ENCODE results near the gene TMEM256.
A peak's percentile ranks its signal among the peaks of the same experiment; 100 is the strongest.

The TMEM256 gene

DNA sequence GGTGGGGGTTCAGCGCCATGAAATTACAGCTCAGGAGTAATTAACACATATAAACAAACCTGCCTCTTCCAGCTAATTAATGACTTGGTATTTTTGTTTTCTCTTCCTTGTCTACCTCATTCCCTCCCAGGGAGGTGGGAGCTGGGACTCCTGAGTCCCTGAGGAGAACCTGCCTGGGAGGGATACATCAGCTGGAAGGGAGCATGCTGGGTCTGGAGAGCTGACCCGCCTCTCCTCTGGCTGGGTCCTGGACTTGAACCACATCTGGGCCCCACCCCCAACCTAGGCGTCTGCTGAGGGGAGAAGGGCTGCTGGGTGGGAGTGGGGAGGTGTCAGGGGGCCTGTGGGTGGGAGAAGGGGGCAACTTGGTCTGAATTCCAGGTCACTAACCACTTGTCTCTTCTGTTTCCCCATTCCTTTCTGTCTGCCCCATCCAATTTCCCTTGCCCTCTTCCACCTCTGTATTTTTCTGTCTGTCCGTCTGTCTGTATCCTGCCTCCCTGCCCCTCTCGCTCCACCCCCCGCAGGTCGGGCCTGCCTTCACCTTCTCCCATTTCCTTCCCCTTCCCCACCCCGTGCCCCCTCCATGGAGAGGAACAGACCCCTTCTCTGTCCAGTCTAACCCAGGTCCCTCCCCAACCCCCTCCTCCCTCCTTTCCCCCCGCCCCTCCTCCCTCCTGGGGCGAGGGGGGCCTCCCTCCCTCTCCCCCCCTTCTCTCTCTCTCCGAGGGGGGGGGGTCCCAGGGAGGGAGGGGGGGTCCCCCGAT, 3.8 kb upstream of the TMEM256 start, which contains the start of gene NLGN2:
TSS of gene NLGN2 (plus strand) at position 361 of the 767 bp plus-strand sequence. CDS start 411 bp downstream, outside the sequence.
- DNase-seq (ENCODE audit: low read depth) = no peak

DNA sequence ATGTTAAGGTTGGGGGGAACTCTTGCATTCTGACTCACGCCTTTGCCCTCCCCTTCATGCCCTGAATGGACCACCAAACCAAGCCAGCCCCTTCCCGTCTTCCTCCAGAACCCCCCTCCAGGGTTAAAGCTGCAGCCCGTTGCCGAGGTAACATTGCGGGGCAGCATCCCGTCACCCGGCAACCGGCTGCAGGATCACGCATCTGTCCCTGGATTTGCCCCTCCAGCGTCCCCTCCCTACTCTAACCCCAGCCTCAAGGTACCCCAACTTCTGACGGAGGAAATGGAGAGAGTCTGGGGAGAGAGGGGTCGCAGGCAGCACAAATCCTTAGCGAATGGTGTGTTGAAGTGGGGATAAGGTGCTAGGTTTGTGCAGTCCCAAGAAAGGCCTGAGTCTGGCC, 3.2 kb upstream of the TMEM256 start:
- DNase-seq (ENCODE audit: low read depth) = no peak

DNA sequence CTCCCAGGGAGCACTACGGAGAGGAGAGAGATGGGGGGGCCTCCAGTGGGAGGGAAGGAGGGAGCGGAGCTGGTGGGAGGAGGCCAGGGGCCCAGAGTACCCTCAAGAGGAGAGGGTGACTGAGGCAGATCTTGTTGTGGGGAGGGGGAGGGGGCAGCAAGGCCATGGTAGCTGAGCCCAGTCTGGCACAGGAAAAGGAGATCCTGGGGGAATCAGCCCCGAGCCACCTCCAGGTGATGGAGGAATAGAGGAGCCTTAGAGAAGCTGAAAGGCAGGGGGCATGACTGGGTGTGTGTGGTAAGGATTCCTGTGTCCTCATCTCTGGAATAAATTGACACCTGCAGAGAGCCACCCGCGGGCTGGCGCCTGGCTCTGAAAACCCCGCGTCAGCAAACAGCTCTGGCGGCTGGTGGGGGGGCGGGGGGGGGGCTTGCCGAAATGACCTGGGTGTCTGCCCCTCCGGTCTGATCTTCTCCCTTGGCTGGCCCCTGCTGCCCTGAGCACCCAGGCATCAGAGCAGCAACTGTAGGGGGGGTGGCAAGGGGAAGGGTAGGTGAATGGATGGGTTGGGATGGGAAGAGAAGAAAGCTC, 2.4 kb upstream of the TMEM256 start:
- no peak for DNase-seq (ENCODE audit: low read depth)

DNA sequence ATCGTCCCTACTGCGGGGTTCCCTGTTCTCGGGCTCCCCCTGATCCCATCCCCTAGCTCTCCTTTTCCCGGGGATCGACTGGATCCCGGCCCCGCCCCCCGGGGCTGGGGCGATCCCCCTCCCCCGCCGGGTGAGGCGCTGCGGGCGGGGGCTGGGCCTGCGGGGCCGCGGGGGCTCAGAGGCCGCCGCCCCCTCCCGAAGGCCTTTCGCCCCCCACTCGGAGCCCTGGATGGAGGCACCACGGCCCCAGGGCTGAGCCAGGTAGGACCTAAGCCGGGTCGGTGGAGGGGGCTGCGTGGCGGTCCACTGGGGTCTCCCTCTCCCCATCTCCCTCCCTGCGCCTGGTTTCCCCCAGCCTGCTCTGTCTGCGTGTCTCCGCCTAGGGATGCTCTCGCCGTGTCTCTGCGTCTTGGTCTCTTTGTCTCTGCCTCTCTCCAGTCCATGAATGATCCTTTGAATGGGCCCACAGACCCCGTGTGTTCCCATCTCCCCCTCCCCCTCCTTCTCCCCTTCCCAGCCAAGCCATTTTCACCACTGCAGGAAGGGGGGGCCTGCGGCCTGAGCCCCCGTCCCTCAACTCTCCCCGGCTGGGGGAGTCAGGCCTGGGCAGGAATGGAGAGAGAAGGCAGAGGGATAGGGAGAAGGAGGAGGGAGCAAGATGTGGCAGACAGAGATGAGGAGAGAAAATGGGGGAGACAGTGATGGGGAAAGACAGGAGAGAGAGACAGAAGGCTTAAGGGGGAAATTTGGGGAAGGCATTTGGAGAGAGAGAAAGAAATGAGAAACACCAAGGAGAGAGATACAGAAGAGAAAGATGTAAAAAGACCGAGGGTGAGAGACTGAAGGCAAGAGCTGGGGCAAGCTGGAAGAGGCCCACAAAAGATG, 1.7 kb upstream of the TMEM256 start:
- DNase-seq (ENCODE audit: low read depth) = peak; percentile 37

DNA sequence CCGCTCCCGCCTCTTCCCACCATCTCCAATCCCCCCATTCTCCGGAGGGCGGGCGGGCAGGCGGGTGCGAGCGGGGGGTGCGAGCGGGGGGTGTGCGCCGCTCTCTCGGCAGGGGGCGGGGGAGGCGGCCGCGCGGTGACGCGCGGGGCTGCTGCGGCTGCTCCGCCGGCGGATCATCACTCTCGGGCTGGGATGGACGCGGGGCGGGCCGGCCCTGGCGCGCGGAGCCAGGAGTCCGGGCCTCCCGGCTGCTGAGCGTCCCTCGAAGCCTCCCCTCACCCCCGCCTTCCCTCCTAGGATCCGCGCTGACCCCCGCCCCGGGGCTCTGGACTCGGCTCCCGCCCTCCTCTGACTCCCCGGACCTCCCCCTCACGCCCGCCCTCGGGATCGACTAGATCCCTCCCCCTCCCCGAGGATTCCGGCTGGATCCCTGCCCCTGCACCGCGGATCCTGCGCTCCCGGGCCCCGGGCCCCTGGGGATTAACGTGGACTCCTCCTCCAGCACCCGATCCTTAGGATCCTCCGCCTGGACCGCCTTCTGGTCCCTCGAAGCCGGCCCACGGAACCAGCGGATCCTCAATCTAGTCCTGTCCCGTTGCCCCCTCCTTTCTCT, 946 bp upstream of the TMEM256 start:
- peak; percentile 64 for DNase-seq (ENCODE audit: low read depth)

DNA sequence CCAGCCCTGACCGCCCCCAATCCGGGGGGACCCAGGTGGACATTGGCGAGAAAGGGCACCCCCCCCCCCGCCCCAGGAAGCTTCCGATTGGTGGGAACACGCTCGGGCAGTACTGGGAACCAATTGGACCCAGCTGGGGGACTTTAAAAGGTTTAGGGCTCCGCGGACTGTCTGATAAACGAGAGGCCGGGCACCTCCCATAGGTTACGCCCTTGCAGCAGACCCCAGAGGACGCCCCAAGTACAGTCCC, 245 bp downstream of the TMEM256 start:
- DNase-seq (ENCODE audit: low read depth) = peak; percentile 87

DNA sequence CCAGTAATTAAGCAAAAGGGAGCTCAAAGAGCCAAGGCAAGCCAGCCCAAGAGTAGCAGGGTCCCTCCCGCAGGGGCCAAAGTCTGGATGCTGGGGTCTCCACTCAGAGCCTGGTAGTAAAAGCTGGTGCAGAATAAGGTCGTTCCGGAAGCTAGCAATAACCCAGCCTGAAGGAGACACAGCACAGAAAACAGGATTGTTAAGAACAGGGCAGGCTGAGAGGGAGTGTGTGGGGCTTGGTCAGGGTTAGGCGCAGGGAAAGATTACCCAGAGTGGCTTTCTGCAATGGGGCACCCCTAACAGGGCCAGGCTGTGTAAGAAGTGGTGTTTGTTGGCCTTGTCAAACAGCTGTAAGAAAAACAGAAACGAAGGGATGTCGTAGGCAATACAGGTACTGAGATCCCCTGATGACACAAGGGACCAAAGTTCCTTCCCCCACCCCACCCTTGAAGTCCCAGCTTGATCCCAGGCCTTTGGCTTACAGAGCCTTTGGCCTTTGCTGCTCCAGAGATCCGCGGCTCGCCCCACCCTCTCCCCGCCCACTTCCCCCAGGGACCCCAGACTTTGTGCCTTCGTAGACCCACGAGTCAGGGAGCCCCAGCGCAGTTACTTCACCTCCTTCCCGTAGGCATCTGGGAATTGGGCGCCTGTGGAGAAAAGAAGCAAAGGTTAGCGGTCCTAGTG, 712 bp downstream of the TMEM256 start:
- no peak for DNase-seq (ENCODE audit: low read depth)

DNA sequence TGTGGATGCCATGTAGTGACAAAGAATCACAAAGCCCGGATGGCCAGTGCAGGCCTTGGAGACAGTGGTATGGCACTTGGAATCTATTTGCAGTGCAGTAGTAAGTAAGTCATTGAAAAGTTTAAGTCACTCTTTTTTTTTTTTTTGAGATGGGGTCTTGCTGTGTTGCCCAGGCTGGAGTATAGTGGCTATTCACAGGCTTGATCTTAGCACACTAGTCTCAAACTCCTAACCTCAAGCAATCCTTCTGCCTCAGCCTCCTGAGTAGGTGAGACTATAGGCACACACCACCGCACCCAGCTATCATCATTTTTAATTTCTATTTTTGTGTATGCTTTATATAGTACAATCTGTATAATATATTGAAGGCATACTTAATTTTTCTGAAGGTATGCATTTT, 5.3 kb downstream of the TMEM256 start:
- no peak for DNase-seq (ENCODE audit: low read depth)

DNA sequence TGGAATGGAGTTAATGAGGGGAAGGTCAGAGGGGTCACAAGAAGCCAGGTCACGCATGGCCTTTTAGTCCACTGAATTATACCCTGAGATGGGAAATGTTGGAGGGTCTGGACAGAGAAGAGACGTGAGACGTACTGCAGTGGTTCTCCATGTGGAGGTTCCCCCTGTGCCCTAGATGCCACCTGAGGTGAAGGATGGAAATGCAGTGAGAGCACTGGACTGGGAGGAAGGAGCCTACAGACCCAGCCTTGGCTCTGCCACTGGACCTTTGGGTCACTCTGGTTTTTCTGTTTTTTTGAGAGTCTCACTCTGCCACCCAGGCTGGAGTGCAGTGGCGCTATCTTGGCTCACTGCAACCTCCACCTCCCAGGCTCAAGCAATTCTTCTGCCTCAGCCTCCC, 7.8 kb downstream of the TMEM256 start:
- DNase-seq (ENCODE audit: low read depth) = no peak

DNA sequence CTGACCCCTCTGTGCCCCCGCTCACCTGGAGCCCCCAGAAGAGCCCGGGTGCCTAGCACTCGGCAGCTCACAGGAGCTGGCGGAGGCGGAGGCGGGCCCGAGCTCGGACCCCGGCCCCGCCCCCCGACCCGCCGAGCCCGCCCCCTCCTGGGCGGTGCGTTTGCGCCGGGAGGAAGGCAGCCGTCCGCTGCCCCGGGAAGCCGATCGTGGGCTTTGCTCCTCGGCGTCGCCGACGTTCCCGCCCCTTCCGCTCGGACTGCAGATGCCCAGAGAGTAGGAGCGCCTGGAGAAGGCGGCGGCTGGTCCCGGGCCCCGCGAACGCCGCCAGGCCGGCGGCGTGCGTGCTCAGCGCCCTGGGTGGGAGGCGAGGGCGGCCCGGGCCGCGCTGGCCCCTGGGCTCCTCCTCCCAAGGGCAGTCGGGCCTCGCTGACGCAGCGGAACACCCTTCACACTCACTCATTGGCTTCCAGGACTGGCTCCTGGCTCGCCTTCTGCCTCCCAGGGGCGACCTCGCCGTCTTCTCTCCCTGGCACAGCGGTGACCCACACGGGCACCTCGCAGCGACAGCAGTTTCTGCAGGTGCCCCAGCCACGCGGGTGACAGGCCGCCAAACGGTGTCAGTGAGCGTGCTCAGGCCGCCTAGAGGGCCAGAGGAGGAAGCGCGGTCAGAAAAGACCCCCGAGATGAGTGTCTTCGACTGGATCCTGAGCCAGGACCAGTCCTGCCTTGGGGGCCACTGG, 9.3 kb downstream of the TMEM256 start, which contains the start of gene PLSCR3:
TSS of gene PLSCR3 (minus strand) at position 74 of the 740 bp plus-strand sequence. CDS start 415 bp downstream, outside the sequence.
- peak; percentile 87 for DNase-seq (ENCODE audit: low read depth)

DNA sequence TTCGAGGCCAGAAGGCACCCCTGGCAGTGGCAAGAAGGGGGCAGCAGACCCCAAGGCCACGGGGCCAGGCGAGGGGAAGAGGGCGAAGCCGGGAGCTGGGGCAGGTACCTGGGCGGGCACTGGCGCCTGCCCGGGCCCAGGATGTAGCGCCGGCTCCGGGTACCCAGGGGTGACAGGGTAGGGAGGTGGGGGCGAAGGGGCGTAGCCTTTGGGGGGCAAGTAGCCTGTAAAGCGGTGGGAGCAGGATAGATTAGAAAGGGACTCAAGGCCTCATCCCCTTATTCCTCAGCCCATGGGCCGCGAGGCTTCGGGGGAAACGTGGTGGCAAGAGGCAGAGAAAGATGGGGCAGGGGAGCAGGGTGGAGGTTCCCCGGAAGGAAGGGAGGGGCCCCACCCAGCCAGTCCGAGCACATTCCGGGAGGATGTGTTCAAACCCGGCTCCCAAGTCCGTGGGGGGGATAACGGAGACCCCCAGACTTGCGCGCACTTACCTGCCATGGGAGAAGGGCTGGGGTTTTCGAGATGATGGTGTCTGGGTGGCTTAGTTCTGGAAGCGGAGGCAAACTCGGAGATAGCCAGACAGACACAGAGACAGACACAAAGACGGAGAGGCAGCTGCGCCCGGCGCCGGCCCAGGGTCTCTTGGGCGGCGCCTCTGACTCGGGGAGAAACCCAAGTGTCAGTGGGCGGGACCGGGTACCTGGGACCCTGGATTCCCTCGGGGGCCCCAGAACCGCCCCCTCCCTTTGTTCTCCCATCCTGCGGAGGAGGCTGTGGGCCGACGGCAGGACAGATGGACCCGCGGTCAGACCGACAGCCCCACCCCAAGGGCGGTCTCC, 10.1 kb downstream of the TMEM256 start:
- peak; percentile 43 for DNase-seq (ENCODE audit: low read depth)

DNA sequence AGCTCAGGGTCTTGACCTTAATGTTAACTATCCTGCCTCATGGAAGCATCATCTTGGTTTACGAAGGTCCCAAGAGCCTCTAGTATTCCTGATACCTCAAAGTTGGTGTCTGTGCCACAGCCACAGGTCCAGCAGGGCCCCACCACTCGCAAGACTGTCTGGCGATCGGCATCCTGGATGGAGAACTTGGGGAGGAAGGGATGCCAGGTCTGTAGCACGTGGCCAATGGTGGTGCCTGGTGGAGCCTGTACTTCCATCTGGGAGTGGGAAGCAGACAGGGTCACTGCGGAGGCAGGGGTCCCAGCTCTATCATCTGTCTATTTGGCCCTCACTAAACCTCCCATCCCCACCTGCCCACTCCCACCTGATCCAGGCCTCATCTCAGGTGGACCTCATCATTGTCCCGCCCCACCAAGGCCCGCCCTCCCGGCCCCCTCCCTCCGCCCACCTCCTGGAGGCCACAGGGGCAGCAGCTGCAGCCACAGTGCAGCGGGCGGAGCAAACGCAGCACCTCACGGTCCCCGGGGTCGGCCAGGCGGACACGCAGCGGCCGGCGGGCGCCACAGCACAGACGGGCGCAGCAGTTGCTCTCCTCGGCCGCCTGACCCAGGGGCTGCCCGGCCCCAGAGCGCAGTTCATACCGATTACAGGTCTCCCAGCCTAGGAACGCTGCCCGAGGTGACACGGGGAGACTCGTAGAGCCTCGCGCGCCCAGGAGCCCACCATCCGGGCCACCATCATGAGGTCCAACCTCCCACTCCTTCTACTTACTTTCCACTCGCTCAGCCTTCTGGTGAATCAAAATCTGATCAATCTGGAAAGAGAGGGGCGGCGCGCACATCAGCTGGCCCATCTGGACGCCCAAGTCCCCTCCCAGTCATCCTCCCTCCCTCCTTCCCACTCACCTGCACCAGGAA, 10.9 kb downstream of the TMEM256 start:
- no peak for DNase-seq (ENCODE audit: low read depth)

DNA sequence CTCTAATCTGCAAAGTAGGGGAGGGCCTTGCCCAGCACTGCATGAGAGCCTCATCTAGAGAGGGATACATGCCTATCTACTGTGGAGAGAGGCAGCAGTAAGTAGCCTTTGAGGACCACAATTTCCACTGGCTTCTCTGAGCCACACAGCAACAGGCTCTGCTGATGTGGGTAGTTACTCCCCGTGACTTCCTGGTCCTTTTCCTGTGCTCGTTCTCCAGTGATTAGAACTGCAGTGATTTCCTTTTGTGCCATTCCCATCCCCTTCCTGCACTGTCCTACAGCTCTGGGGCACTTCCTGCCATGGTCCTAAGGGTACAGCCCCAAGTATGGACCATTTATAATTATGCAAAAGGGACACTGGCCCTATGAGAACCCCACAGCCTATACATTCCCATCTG, 12.6 kb downstream of the TMEM256 start:
- DNase-seq (ENCODE audit: low read depth) = no peak

DNA sequence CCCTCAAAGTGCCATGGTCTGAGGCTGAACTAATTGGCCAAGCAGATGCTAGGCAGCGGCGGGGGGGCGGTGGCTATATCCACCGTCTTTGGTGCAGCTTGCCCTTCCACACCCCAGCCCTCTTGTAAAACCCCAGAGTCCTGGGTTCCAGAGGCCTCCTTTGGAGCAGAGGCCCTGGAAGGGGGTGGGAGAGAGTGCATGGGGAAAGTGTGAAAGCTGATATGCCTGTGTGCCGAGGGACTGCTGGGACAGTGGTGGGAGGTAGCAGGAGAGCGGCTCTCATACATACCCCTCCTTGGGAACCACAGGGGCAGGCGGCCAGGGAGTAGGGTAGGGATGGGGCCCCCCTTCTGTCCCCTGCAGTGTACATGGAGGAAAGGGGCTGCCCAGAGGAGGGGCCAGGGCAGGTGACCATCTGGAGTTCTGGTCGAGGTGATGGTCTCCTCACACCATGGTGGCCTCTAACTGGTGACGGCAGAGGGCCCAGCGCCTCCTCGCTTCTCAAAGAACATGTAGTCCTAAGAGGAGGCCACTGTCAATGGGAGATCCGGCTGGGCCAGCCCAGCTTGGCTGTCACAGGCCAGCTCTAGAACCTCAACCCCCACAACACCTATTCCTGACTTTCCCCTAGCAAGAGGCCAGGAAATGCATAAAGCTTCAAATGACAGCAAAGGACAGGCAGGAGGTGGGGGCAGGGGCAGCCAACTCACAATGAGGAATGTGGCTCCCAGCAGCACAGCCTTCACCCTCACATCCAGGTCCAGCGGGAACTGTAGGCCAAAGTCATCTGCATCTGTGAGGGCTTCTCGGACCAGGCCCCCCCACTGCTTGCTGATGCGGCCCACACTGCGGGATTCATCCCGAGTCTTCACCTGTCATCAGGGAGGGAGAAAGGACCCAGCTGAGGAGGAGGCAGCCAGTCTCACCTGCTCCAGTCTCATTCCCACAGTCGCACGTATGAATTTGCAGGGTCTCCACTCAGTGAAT, 13.7 kb downstream of the TMEM256 start:
- no peak for DNase-seq (ENCODE audit: low read depth)

DNA sequence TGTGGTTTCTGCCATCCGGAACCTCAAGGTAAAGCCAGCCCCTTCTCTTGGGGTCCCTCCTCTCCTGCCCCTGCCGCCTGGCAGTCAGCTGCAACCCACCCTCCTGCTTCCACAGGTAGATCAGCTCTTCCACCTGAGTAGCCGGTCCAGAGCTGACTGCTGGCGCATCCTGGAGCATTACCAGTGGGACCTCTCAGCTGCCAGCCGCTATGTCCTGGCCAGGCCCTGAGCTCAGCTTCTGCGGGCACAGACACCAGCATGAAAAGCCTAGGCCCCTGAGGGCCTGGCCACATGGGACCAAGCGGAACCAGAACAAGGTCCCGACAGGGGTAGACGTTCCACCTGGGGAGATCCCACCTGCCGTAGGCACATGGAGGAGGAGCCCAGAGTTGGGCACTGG, 15.0 kb downstream of the TMEM256 start:
- no peak for DNase-seq (ENCODE audit: low read depth)

DNA sequence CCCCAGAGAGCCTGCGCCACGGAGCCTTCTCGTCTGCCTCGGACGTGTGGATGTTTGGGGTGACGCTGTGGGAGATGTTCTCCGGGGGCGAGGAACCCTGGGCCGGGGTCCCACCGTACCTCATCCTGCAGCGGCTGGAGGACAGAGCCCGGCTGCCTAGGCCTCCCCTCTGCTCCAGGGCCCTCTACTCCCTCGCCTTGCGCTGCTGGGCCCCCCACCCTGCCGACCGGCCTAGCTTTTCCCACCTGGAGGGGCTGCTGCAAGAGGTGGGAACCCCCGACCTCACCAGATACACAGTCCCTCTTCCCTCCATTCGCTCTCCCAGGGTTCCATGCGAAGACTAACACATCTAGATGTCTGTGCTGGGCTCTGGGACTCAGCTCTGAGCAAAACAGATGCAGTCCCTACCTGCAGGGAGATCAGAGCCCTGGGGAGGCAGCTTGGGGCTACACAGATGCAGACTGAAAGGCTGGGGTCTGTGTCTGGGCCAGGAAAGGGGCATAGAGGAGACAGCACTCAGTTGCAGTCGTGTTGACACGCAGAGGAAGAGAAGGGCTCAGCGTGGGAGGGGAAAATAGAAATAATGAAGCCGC, 19.3 kb downstream of the TMEM256 start:
- DNase-seq (ENCODE audit: low read depth) = no peak

DNA sequence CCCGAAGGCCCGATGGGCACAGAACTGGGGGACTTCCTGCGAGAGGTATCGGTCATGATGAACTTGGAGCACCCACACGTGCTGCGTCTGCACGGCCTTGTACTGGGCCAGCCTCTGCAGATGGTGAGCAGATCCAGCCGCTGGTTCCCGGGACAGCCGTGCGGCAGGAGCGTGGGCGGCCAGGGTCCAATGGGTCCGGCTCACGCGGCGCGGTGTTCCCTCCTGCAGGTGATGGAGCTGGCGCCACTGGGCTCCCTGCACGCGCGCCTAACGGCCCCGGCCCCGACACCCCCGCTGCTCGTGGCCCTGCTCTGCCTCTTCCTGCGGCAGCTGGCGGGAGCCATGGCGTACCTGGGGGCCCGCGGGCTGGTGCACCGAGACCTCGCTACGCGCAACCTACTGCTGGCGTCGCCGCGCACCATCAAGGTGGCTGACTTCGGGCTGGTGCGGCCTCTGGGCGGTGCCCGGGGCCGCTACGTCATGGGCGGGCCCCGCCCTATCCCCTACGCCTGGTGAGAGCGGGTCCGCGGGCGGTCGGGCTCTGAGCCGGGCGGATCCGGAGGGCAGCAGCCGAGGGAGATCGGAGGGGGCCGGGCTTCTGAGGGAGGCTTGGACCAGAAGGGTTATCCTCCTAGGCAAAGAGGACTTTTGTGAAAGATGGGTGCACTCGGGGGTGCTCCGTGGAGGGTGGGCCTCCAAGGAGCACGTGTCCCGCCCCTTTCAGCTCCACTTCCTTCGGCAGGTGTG, 20.0 kb downstream of the TMEM256 start:
- DNase-seq (ENCODE audit: low read depth) = peak; percentile 24

All from ELR (cell line).